GM21529 (cell line): ENCODE results near the gene HRH3.
A peak's percentile ranks its signal among the peaks of the same experiment; 100 is the strongest.

Experiments
- ATAC-seq: cut with Tn5 transposase; IDR thresholded peaks from one replicate; pipeline ENCODE4 v1.9.1; 2021; ENCODE audit not compliant: unreplicated experiment

The HRH3 gene

DNA sequence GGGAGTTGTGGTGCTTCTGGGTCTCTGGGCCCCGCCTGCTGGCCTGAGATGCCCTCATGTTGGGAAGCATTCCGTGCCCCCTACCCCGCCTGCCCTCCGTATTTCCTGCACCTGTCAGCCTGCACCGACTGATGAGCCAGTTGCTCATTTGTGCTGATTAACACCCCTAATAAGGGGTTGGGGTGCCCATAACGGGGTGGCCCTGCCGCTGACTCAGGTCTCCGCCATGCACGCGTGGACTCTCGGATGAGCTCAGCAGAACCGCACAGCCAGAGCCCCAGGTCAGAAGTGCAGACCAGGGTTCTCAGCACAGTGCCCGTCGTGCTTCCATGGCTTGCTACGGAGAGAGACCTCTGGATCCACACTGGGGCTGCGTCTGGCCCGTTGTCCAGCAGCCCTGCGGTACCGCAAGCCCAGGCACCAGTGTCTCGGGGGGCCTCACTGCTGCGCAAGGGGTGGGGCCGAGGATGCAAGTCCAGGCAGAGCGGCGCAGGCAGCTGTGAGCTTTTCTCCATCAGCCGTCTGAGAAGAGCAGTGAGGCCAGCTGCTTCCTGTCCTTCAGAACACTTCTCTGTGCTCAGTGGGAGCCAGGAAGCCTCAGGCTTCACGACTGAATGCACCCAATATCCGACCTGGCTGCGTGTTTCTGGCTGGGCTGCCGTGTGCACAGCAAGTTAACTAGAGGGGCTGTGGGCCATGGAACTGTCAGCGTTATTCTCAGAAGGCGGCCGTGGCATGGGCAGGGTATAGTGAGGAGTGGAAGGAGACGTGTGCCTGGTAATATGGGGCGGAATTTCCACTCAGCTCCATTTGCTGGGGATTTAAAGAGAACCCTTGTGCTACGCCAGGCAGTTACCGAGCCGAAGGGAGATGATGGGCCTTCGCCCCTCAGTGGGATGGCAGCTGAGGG, 18.6 kb downstream of the HRH3 start:
- ATAC-seq = peak; percentile 81

DNA sequence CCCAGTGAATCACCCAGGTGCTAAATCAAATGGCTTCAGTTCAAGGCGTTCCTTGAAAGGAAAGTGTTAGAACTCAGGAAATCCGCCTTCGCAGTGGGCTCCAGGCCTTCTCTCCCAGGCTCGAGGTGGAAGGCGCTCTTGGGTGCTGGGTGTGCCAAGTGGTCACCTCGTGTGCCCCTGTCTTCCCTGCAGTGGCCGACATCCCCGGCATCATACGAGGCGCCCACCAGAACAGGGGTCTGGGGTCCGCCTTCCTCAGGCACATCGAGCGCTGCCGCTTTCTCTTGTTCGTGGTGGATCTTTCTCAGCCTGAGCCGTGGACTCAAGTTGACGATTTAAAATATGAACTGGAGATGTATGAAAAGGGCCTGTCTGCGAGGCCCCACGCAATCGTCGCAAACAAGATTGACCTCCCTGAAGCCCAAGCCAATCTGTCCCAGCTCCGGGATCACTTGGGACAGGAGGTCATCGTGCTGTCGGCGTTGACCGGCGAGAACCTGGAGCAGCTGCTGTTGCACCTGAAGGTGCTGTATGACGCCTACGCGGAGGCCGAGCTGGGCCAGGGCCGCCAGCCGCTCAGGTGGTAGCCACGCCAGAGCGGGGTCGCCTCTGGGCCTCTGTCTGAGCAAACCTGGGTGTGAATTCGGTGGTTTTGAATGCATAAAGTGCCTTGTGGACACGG, 19.4 kb downstream of the HRH3 start:
- ATAC-seq = no peak

DNA sequence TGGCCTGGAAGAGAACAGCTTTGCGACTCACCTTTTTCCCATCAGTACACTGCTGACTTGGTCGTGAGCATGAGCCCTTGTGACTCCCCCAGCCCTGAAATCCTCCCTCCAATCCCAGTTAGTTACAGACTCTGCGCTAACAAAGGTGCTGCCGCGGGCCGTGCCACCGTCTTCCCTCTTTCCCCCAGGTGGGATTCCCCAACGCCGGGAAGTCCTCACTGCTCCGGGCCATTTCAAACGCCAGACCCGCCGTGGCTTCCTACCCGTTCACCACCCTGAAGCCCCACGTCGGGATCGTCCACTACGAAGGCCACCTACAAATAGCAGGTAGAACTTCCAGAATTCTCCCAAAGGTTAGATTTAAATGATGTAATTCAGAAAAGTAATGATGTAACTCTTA, 21.1 kb downstream of the HRH3 start:
- ATAC-seq = no peak

DNA sequence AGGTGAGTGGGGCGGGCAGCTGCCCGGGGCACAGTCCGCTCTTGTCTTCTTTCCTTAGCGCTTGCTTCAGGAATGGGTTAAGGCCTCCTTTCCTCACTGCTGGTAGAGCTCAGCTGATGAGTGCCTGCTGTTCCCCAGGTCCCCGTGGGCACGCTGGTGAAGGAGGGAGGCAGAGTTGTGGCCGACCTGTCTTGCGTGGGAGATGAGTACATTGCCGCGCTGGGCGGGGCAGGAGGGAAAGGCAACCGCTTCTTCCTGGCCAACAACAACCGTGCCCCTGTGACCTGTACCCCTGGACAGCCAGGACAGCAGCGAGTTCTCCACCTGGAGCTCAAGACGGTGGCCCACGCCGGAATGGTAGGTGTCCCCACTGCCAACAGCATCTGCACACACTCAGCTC, 21.6 kb downstream of the HRH3 start:
- ATAC-seq = no peak

DNA sequence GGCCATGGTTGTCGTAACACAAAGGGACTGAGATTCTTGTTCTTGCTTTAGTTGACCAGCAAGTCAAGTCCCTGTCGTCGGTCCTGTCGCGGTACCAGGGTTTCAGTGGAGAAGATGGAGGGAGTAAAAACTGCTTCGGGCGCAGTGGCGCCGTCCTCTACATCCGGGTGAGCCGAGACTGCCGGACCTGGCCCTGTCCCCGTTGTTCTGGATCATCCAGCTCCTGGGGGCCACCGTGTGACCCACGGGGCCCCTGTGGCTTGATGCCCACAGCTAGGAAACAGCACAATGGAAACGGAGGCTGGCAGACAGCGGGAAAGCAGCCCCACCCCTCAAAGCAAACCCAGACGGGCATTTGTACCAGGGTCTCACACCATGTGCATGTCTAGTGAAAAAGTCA, 22.3 kb downstream of the HRH3 start:
- ATAC-seq = no peak

DNA sequence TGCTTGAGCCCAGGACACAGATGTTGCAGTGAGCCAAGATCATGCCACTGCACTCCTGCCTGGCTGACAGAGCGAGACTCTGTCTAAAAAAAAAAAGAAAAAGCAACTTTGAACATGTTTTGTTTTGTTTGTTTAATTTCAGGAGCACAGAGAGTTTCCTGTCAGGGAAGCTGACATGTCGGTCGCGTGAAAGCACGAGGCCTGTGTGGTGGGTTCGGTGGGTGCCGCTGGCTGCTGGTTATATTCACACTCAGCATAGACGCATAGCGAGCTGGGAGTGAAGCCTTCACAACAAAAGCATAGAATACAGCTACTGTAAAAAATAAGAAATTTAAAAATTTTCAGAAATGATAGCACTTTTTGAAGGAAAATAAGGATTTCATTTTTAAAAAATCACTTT, 22.8 kb downstream of the HRH3 start:
- no peak for ATAC-seq

DNA sequence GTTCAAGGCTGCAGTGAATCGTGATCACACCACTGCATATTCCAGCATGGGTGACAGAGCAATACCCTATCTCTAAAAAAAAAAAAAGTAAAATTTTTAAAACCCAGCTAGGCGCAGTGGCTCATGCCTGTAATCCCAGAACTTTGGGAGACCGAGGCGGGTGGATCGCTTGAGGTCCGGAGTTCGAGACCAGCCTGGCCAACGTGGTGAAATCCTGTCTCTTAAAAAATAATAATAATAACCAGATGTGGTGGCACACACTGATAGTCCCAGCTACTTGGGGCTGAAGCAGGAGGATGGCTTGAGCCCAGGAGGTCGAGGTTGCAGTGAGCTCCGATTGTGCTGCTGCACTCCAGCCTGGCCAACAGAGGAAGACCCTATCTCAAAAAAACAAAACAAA, 23.8 kb downstream of the HRH3 start:
- ATAC-seq = no peak

DNA sequence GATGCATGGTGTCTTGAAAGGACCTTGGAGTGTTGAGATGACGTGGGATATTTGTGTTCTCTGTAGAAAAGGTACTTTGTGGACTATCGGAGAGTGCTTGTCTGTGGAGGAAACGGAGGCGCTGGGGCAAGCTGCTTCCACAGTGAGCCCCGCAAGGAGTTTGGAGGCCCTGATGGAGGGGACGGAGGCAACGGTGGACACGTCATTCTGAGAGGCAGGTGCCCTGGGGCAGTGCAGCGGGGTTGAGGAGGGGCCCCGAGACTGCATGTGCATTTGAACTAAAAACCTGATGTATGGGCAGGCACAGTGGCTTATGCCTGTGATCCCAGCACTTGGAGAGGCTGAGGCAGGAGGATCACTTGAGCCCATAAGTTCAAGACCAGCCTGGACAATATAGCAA, 24.3 kb downstream of the HRH3 start:
- ATAC-seq = no peak

DNA sequence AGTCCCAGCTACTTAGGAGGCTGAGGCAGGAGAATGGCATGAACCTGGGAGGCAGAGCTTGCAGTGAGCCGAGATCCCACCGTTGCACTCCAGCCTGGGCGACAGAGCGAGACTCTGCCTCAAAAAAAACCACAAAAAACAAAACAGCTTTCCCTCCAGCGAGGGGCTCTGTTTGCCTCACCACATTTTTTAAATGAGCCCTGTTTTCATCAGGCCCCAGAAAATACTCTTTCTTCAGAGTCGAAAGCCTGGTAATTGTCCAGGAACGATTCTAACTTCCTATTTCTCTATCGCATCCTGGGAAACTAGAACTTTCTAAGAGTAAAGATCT, 25.0 kb downstream of the HRH3 start:
- ATAC-seq = no peak

DNA sequence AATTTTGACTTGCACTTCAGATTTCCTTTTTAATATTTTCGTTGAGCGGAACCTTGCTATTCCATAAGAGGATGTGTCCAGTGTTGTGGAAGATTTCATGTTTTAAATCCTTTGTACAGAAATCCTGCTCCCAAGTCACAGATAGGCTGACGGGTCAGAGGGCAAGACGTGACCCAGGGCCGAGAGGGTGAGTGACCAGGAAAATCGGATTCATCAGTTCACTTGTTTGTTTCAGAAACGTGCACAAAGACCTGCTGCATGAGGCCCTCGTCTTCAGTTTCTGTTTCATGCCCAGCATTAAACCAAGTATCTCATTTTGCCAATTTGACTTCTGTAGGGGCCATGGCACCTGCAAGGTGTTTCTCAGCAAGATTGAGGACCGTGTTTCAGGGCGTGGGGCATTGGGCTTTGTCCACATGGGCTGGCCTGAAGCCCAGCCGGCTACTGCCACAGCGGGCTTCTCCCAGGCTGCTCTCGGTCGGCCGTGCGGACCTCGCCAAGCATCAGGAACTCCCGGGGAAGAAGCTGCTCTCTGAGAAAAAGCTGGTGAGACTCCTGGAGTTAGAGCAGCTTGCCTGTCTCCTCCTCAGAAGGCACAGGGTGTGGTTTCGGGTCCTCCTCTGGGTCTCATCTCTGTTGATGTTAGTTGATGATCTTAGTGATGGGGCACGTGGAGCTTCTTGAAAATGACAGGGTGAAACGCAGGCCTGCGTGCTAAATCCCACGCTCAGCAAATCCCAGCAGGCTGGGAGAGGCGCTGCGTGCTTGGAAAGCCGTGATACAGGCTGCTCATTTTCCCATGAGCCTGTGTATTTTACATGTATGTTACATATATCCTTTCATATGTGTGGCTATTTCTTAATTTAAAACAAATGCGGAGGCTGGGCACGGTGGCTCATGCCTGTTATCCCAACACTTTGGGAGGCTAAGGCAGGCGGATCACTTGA, 26.7 kb downstream of the HRH3 start:
- ATAC-seq = no peak

DNA sequence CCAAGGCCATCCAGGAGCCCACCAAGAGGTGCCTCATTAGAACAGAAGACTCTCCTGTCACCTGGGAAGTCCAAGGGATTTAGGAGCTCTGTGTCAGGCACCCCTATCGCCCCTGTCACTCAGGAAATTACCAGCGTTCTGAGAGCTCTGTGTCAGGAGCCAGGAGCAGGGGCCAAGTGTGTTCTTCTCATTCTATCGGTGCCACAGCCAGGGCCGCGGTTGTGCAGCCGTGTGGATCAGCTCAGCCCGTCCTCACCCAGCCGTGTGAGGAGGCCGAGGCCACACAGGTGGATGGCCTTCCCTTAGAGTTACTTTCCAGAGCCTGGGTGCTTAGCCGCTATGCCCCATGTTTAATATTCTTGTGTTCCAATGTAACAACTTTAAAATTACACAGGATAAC, 27.4 kb downstream of the HRH3 start:
- ATAC-seq = no peak

DNA sequence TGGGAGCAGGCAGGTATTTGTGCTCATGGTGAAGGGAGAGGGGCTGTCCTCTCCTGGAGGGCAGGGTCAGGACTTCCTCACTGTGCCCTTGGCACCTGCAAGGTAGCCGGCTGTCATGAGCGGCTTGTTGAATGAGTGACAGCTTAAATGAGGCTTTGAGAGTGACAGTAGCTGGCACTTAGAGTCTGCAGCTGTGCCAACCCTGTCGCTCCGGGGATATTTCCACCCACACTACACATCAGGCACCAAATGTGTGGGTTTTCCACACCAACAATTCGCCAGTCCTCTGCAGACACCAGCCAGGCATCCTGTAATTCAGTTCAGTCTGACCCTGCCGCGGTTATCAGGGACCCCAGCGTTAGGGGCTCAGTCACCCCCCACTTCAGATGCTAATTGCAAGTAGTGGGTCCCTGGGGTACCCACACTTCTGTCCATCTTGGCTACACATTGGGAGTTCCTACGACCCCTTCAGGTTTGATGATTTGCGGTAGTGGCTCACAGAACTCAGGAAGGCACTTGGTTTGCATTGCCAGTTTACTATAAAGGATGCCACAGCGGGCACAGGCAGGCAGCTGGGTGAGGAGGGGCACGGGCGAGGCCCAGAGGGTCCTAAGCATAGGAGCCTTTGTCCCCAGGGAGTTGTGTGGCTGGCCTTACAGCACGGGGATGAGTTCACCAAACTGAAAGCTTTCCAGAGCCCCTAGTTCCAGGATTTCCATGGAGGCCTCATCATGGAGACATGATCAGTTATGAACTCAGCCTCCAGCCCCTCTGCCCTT, 28.1 kb downstream of the HRH3 start:
- ATAC-seq = no peak

DNA sequence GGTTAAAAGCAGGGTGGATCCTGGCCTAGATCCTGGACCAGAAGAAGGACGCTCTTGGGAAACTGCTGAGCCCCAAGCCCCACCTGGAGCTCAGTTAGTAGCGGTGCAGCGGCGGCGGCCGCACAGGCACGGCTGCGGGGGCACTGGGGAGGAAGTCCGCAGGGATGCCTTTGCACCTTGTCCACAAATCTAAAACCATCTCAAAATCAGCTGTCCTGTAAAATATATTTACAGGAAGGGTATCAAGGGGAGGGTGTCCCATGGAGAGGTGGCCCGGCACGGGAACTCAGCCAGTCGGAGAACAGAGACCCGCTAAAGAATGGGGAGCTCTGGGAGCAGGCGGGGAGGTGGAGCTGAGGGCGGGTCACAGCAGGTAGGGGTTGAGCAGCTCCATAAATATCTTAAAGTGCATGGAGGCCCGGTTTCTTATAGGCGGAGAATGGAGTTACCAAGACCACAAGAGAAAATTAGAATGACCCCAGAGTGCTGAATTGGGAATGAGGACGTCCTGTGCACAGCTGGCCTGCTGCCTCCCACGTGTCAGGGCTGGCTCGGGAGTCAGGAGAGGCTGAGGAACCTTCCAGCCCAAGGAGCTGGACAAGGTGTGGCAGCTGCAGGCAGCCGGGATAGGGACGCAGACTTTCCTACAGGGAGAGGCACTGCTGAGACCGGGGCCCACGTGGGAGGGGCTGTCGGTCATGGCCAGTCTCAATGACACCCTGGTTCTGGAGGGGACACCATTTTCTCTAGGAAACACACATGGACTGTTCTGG, 29.3 kb downstream of the HRH3 start:
- no peak for ATAC-seq

DNA sequence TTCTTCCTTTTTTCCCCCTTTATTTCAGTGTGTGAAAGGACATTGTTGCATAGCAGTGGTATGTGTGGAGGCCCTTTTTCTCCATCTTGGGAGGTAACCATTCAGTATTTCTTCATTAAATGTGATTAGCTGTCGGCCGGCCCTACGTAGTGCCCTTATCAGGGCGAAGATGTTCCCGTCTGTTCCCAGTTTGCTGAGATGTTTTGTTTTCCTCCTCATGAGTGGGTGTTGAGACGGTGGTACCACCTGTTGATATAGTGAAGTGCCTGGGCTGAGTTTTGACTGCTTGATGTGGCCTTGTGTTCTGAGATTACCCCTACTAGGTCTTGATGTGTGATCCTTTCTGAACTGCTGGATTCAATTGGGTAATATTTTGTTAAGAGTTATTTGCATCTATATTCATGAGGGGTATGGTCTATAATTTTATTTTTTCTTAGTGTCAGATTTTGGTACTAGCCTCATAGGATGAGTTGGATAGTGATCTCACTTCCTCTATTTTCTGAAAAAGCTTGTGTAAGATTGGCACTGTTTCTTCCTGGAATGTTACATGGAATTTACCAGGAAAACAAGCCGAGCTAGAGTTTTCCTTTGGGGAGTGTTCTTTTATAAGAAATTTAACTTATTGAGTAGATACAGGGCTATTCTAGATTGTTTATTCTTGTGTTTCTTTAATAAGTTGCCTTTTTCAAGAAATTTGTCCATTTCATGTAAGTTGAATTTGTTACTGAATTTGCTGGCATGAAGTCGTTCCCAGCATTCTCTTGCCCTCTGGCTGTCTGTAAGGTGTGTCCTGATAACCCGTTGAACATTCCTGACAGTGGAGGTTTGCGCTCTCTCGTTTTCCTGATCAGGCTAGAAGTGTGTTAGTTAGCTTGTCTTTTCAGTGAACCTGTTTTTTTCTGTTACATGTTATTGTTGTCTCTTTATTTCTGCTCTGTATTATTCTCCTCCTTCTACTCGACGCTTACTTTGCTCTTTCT, 32.9 kb downstream of the HRH3 start:
- ATAC-seq = no peak

DNA sequence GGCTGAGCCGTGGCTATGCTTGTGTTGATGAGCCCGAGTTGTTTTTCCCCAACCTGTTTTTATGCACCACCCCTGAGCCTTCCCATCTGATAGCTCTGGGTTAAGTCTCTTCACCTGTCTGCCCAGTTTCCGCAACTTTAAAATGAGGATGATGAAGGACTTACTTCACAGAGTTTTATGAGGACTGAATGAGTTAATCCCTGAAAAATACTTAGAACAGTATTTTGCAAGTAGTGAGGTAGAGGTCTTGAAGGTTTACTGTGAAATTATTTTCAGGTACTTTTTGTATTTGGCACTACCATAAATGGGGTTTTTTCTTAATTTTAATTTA, 34.0 kb downstream of the HRH3 start:
- no peak for ATAC-seq

DNA sequence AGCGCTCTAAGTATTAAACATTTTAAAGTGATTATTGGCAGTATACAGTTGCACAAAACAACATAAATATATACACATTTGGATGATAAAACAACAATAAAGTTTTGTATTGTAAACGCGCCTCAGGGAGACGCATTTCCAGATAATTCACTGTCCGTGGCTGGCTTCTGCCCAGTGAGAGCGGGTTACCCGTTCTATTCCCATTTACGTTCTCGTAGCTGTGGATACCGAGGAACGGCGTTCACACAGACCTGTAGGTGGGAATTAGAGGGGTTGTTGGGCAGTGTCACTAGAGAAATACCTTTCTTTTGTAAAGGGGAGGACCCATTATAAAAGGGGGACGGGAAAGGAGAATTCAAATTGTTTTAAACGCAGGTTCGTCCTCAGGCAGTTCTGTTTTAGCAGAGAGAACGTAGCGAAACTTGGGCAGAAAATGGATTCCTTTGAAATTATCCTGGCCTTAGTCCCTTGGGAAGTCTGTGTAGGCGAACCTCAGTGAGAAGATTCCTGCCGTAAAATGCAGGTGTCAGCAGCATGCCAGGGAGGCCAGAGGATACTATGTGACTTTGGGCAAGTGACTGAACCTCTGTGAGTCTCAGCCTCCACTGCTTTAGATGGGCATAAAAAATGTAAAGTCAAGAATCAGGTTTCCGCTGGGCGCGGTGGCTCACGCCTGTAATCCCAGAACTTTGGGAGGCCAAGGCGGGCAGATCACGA, 36.5 kb downstream of the HRH3 start:
- ATAC-seq = no peak

DNA sequence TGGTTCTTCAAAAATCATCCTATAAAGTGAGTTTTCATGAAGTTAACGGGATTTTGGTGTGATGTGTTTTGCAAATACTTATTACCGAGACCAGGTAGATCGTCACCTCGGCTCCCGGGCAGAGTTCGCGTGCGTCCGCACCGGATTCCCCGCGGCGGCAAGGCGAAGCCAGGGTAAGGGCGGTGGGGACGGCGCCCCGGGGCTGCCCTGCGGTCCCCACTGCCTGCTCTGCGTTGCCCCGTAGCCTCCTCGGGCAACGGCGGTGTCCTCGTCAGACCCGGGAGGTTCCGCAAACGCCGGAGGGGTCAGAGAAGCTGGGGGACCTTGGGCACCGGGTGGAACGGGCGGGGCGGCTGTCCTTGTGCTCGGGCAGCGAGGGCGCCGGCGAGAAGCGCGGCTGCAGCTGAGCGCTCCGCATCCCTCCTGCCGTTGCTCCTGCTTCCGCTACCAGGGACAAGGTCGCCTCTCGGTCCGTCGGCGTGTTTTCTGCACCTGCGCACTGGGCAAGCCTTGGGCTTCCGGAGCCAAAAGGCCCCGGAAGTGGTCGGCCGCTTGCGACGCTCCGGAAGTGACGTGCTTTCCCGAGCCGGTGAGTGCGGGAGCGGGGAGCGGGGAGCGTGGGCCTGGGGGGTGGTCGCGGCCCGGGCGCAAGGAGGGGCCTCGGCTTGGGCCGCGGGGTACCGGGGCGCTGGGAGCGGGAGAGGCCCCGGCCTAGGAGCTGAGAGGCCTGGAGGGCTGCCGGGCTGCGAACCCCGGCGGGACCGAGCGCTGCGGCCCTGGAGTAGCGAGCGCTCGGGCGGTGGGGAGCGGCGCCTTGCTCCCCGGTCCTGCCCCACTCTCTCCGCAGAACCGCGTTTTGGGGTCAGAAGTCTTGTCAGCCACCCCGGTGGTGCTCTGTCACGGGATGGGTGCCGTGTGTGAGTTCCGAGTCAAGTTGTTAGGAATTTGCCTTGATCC, 37.3 kb downstream of the HRH3 start, which contains the start of gene MTG2:
Gene MTG2 (plus strand): TSS at position 560 of the 957 bp plus-strand sequence. CDS start 10,393 bp downstream, outside the sequence.
- ATAC-seq = peak; percentile 94
